SK-N-SH (cell line): Measurements from ENCODE around the gene ZNF23. TPM values are rescaled to one million over a fixed set of nuclear protein-coding genes. Genes with fewer than 3 reads are reported as not detected.

Experiments used
- CTCF ChIA-PET: fragments of 300-600, 350-600 bp; formaldehyde crosslinking; extraction: SDS; loops from one replicate; lab custom pipeline; 2021; lab: Yijun Ruan, JAX
- POLR2A ChIA-PET: fragments of 350-600 bp; sonication (Branson Sonifier 250); formaldehyde crosslinking; extraction: SDS; loops from one replicate; lab custom pipeline; 2020; ENCODE audit warnings: antibody characterized with exemption, inconsistent platforms; lab: Yijun Ruan, JAX
- DNase-seq: peaks from one replicate; pipeline ENCODE4 v3.0.0; 2012
- H2AFZ ChIP-seq: fragments of 200-600 bp; sonication (generic); 2 replicates; pipeline ENCODE4 v1.8.1; 2016; ENCODE audit warnings: antibody characterized with exemption, mild to moderate bottlenecking, low read depth
- H3F3A ChIP-seq: fragments of 200-600 bp; sonication (generic); replicated peaks from 2 replicates; pipeline ENCODE3; 2016; ENCODE audit warnings: antibody characterized with exemption, mild to moderate bottlenecking; ENCODE audit not compliant: insufficient read depth
- H3K27ac ChIP-seq, 2 experiments: fragments of 200-500 bp in 1 of 2; fragments of 200-600 bp in 1 of 2; sonication (Bioruptor generic) in 1 of 2; sonication (generic), shearing (Covaris generic) in 1 of 2; 2 replicates each; pipeline versions ENCODE4 v1.5.1 to v1.6.1; 2014 to 2016; ENCODE audit warnings: low read depth in 2 of 2, inconsistent platforms in 1 of 2, low read length in 1 of 2, mild to moderate bottlenecking in 1 of 2, mixed read lengths in 1 of 2
- H3K27me3 ChIP-seq: fragments of 200-600 bp; sonication (generic), shearing (Covaris generic); 2 replicates; pipeline ENCODE4 v1.6.1; 2016; ENCODE audit warnings: mixed run types; ENCODE audit not compliant: insufficient read depth
- H3K36me3 ChIP-seq, 2 experiments: fragments of 200-500 bp in 1 of 2; fragments of 200-600 bp in 1 of 2; sonication (Bioruptor generic) in 1 of 2; sonication (generic) in 1 of 2; replicated peaks in 1 of 2; 2 replicates each; pipeline versions ENCODE3 to v1.5.1; 2014 to 2016; ENCODE audit warnings: low read length in 1 of 2, mild to moderate bottlenecking in 1 of 2; ENCODE audit not compliant: insufficient read depth in 2 of 2, control insufficient read depth in 1 of 2
- H3K4me1 ChIP-seq, 2 experiments: fragments of 200-500 bp in 1 of 2; fragments of 200-600 bp in 1 of 2; sonication (Bioruptor generic) in 1 of 2; sonication (generic), shearing (Covaris generic) in 1 of 2; 2 replicates each; pipeline versions ENCODE4 v1.5.1 to v1.6.1; 2014 to 2016; ENCODE audit warnings: low read depth in 1 of 2, low read length in 1 of 2, mixed run types in 1 of 2; ENCODE audit not compliant: insufficient read depth in 2 of 2, control insufficient read depth in 1 of 2
- H3K4me2 ChIP-seq: fragments of 200-600 bp; sonication (generic), shearing (Covaris generic); 2 replicates; pipeline ENCODE4 v1.6.1; 2017; ENCODE audit warnings: mixed run types
- H3K4me3 ChIP-seq, 2 experiments: fragments of 200-500 bp in 1 of 2; fragments of 200-600 bp in 1 of 2; sonication (Bioruptor generic) in 1 of 2; sonication (generic), shearing (Covaris generic) in 1 of 2; 2 replicates each; pipeline versions ENCODE4 v1.5.1 to v1.8.1; 2014 to 2016; ENCODE audit warnings: low read depth in 2 of 2, inconsistent platforms in 1 of 2, low read length in 1 of 2, mild to moderate bottlenecking in 1 of 2, mixed read lengths in 1 of 2, moderate library complexity in 1 of 2
- H3K79me2 ChIP-seq: fragments of 200-600 bp; sonication (generic); 2 replicates; pipeline ENCODE4 v1.8.1; 2017; ENCODE audit warnings: mild to moderate bottlenecking; ENCODE audit not compliant: insufficient read depth
- H3K9ac ChIP-seq: fragments of 200-600 bp; sonication (generic); 2 replicates; pipeline ENCODE4 v1.6.1; 2017; ENCODE audit warnings: mixed run types
- H3K9me2 ChIP-seq: fragments of 200-600 bp; sonication (generic); 2 replicates; pipeline ENCODE4 v1.6.1; 2017; ENCODE audit warnings: mixed run types
- H3K9me3 ChIP-seq: fragments of 200-600 bp; sonication (generic); 2 replicates; pipeline ENCODE4 v1.6.1; 2017; ENCODE audit warnings: mixed run types, mild to moderate bottlenecking, moderate library complexity
- H4K20me1 ChIP-seq: fragments of 200-600 bp; sonication (generic); 2 replicates; pipeline ENCODE4 v1.6.1; 2017; ENCODE audit warnings: mild to moderate bottlenecking, mixed run types; ENCODE audit not compliant: insufficient read depth
- CHD2 ChIP-seq: fragments of 150-350 bp; IDR thresholded peaks from 2 replicates; pipeline ENCODE4 v1.6.1; 2018; ENCODE audit warnings: low read length; ENCODE audit not compliant: partially characterized antibody
- ELF1 ChIP-seq: IDR thresholded peaks from 2 replicates; pipeline ENCODE4 v1.4.0; 2012
- EP300 ChIP-seq, 2 experiments: IDR thresholded peaks; 2 replicates each; pipeline versions ENCODE4 v1.4.0 to v1.6.1; 2012; ENCODE audit warnings: borderline replicate concordance in 1 of 2, low read depth in 1 of 2, low read length in 1 of 2
- EZH2phosphoT487 ChIP-seq: fragments of 200-600 bp; sonication (generic); IDR thresholded peaks from 2 replicates; pipeline ENCODE4 v1.6.1; 2017; ENCODE audit warnings: low read depth, mixed run types, mild to moderate bottlenecking, antibody characterized with exemption, moderate library complexity, borderline replicate concordance
- FOSL2 ChIP-seq: IDR thresholded peaks from 2 replicates; pipeline ENCODE4 v1.4.0; 2012; ENCODE audit warnings: low read depth, mild to moderate bottlenecking, moderate library complexity, borderline replicate concordance
- FOXJ3 ChIP-seq: sonication (generic); formaldehyde crosslinking; IDR thresholded peaks from 2 replicates; pipeline ENCODE4 v1.5.1; 2020; ENCODE audit warnings: mild to moderate bottlenecking, missing genetic modification reagents
- GATA2 ChIP-seq: sonication (generic); formaldehyde crosslinking; IDR thresholded peaks from 2 replicates; pipeline ENCODE4 v1.5.0; 2020; ENCODE audit warnings: mild to moderate bottlenecking, missing genetic modification reagents
- MAX ChIP-seq: IDR thresholded peaks from 2 replicates; pipeline ENCODE4 v1.4.0; 2012; ENCODE audit warnings: low read depth
- MEF2A ChIP-seq: IDR thresholded peaks from 2 replicates; pipeline ENCODE4 v1.4.0; 2012; ENCODE audit warnings: low read depth, borderline replicate concordance
- MXI1 ChIP-seq: IDR thresholded peaks from 2 replicates; pipeline ENCODE4 v1.6.1; 2012; ENCODE audit warnings: mild to moderate bottlenecking, low read depth, low read length, improper control_type of control experiment
- NRF1 ChIP-seq: IDR thresholded peaks from 2 replicates; pipeline ENCODE4 v1.6.1; 2012; ENCODE audit warnings: low read depth, mild to moderate bottlenecking, low read length
- POLR2AphosphoS5 ChIP-seq: IDR thresholded peaks from 2 replicates; pipeline ENCODE4 v1.6.1; 2012; ENCODE audit warnings: low read depth, low read length
- RAD21 ChIP-seq: IDR thresholded peaks from 2 replicates; pipeline ENCODE4 v1.6.1; 2012; ENCODE audit warnings: mild to moderate bottlenecking, low read length
- RCOR1 ChIP-seq: fragments of 150-350 bp; IDR thresholded peaks from 2 replicates; pipeline ENCODE4 v1.6.1; 2017; ENCODE audit warnings: antibody characterized with exemption, low read length
- RFX5 ChIP-seq: IDR thresholded peaks from 2 replicates; pipeline ENCODE4 v1.6.1; 2012; ENCODE audit warnings: mild to moderate bottlenecking, improper control_type of control experiment, low read length
- RXRA ChIP-seq: IDR thresholded peaks from 2 replicates; pipeline ENCODE4 v1.4.0; 2012; ENCODE audit warnings: low read depth, mild to moderate bottlenecking, borderline replicate concordance
- SMC3 ChIP-seq: IDR thresholded peaks from 2 replicates; pipeline ENCODE4 v1.6.1; 2012; ENCODE audit warnings: low read depth, low read length, improper control_type of control experiment
- TAF1 ChIP-seq: IDR thresholded peaks from 2 replicates; pipeline ENCODE4 v1.6.1; 2012; ENCODE audit warnings: low read depth, mild to moderate bottlenecking, low read length, moderate library complexity, borderline replicate concordance
- TEAD4 ChIP-seq: IDR thresholded peaks from 2 replicates; pipeline ENCODE4 v1.4.0; 2012; ENCODE audit warnings: mild to moderate bottlenecking, borderline replicate concordance; ENCODE audit not compliant: insufficient read depth
- USF2 ChIP-seq: fragments of 150-350 bp; IDR thresholded peaks from 2 replicates; pipeline ENCODE4 v1.6.1; 2017; ENCODE audit warnings: antibody characterized with exemption, low read length, low read depth, borderline replicate concordance
- YY1 ChIP-seq: IDR thresholded peaks from 2 replicates; pipeline ENCODE4 v1.4.0; 2012; ENCODE audit warnings: low read depth, mild to moderate bottlenecking
- WGBS: methylation state at CpG from one replicate; pipeline ENCODE4 v1.1.6; 2017; ENCODE audit warnings: low lambda C conversion rate; 5-methylcytosine and 5-hydroxymethylcytosine counted together
- polyA plus RNA-seq, 3 experiments: library from polyadenylated mRNA; depleted of rRNA; stranded (reverse); fragments of >200 nt; gene quantifications; 2 replicates each; pipeline ENCODE4 v1.2.3, GENCODE V29; 2012

ZNF23 gene
- polyA plus RNA-seq, 1 of the 3 experiments (the other 2 are of a cell fraction) = 7.3 TPM

GRCh38 chr16:71430744-71431143 is 31.3 kb downstream of the ZNF23 start:
- no peaks in the 10 kb centered on the region for H3F3A ChIP-seq
- no peak overlapping the region for H3K4me2 ChIP-seq
- ChIA-PET POLR2A (no interaction called here), CTCF (interaction anchor here (1.5 to 2.7 kb wide), 2 partner anchors 9 to 18 kb away, joined by 3 to 13 read pairs; no protein-coding TSS in a partner anchor)
- H3K9me2 ChIP-seq = no peaks in the 10 kb centered on the region
- no peak overlapping the region for H3K9ac ChIP-seq
- no peak for DNase-seq
- H3K4me3 ChIP-seq = no peak overlapping the region
- H2AFZ ChIP-seq = no peak overlapping the region
- no peak overlapping the region for H3K27ac ChIP-seq
- H3K4me1 ChIP-seq = no peaks in the 10 kb centered on the region; a peak in 1 of 4 replicates
- H3K9me3 ChIP-seq = no peaks in the 10 kb centered on the region; the same call in 1 of the 2 replicates
- WGBS = 13% methylated on average over 6 of the region's 6 CpGs
- no peaks in the 10 kb centered on the region; the same call in 1 of the 2 replicates for H3K27me3 ChIP-seq
- no peaks in the 10 kb centered on the region for H3K36me3 ChIP-seq
- no peak for TF ChIP-seq YY1
- TF ChIP-seq GATA2 (CRISPR knock-in tag) = no peak
- no peak for TF ChIP-seq USF2
- TF ChIP-seq TAF1 = no peak
- TF ChIP-seq EZH2phosphoT487 = no peak
- no peak for TF ChIP-seq NRF1
- no peak for TF ChIP-seq MEF2A
- no peak for TF ChIP-seq RAD21
- TF ChIP-seq EP300 (IDR thresholded peaks at IDR 0.05; ENCODE audit: borderline replicate concordance in 1 of 2, low read depth in 1 of 2, low read length in 1 of 2) = no peak
- TF ChIP-seq RXRA = no peak
- no peak for TF ChIP-seq RFX5
- TF ChIP-seq SMC3 = no peak
- no peak for TF ChIP-seq FOSL2
- TF ChIP-seq POLR2AphosphoS5 = no peak
- TF ChIP-seq MXI1 = no peak
- TF ChIP-seq TEAD4 = no peak
- TF ChIP-seq CHD2 = no peak
- no peak for TF ChIP-seq MAX
- H4K20me1 ChIP-seq = no peaks in the 10 kb centered on the region
- H3K79me2 ChIP-seq = no peaks in the 10 kb centered on the region

GRCh38 chr16:71429581-71429980 is 32.5 kb downstream of the ZNF23 start:
- POLR2A ChIA-PET = no interaction called here

More at GRCh38 chr16:71429581-71429980, 32.5 kb downstream of the ZNF23 start:
- no peak for DNase-seq
- no peak for TF ChIP-seq RCOR1
- TF ChIP-seq ELF1 = no peak
- no peak for TF ChIP-seq FOXJ3 (CRISPR knock-in tag)
- Histone ChIP-seq H3K27ac (no peak overlapping the region), H3F3A (no peaks in the 10 kb centered on the region), H3K9me3 (no peaks in the 10 kb centered on the region; the same call in 1 of the 2 replicates), H3K79me2 (no peaks in the 10 kb centered on the region), H3K4me1 (no peaks in the 10 kb centered on the region; a peak in 1 of 4 replicates), H3K36me3 (no peaks in the 10 kb centered on the region), H3K27me3 (peaks cover 8% of the 10 kb centered on the region; the same call in 1 of the 2 replicates), H4K20me1 (no peaks in the 10 kb centered on the region), H3K9ac (no peak overlapping the region), H3K4me3 (no peak overlapping the region), H3K4me2 (no peak overlapping the region), H3K9me2 (no peaks in the 10 kb centered on the region), H2AFZ (no peak overlapping the region)
- CTCF ChIA-PET = interaction anchor here (0.6 to 2.7 kb wide), 5 partner anchors 8 to 181 kb away, joined by 3 to 13 read pairs (median 3); no protein-coding TSS in a partner anchor
- WGBS = 24% methylated on average over 3 of the region's 3 CpGs
